HFF-Myc (cell line): Measurements from ENCODE around the gene C5orf63.

Experiments used
- DNase-seq: peaks from one replicate; pipeline ENCODE4 v3.0.0-alpha.2; 2011; ENCODE audit warnings: low read depth; ENCODE audit errors: extremely low read depth
- H3K4me3 ChIP-seq: replicated peaks from 2 replicates; pipeline ENCODE4 v1.5.1; 2011; ENCODE audit warnings: low read depth, mild to moderate bottlenecking, control low read depth, low read length
- TF ChIP-seq, protein P1 (sequence below): IDR thresholded peaks from 2 replicates; pipeline ENCODE4 v1.5.1; 2012; ENCODE audit warnings: mild to moderate bottlenecking, low read depth, low read length, control low read depth; ENCODE audit errors: missing control alignments

Gene C5orf63

GRCh38 chr5:127097278-127097677 lies 24.0 kb upstream of the C5orf63 start:
- TF ChIP-seq, protein P1, sequence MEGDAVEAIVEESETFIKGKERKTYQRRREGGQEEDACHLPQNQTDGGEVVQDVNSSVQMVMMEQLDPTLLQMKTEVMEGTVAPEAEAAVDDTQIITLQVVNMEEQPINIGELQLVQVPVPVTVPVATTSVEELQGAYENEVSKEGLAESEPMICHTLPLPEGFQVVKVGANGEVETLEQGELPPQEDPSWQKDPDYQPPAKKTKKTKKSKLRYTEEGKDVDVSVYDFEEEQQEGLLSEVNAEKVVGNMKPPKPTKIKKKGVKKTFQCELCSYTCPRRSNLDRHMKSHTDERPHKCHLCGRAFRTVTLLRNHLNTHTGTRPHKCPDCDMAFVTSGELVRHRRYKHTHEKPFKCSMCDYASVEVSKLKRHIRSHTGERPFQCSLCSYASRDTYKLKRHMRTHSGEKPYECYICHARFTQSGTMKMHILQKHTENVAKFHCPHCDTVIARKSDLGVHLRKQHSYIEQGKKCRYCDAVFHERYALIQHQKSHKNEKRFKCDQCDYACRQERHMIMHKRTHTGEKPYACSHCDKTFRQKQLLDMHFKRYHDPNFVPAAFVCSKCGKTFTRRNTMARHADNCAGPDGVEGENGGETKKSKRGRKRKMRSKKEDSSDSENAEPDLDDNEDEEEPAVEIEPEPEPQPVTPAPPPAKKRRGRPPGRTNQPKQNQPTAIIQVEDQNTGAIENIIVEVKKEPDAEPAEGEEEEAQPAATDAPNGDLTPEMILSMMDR, result no peak
- no peak for DNase-seq
- H3K4me3 ChIP-seq, result no peak overlapping the region

GRCh38 chr5:127096328-127096993 lies 23.2 kb upstream of the C5orf63 start:
- TF ChIP-seq, protein P1, result no peak
- no peak overlapping the region for H3K4me3 ChIP-seq
- DNase-seq, result no peak

- DNase-seq, result no peak
- H3K4me3 ChIP-seq, result no peak overlapping the region
- TF ChIP-seq, protein P1, result no peak
Measured at GRCh38 chr5:127094161-127094814, 21.0 kb upstream of the C5orf63 start.

GRCh38 chr5:127092690-127093089 lies 19.4 kb upstream of the C5orf63 start:
- H3K4me3 ChIP-seq, result no peak overlapping the region
- TF ChIP-seq, protein P1, result no peak
- peak; percentile 48 for DNase-seq

GRCh38 chr5:127089191-127089590 lies 15.9 kb upstream of the C5orf63 start:
- no peak for DNase-seq
- no peak overlapping the region for H3K4me3 ChIP-seq
- TF ChIP-seq, protein P1, result no peak

GRCh38 chr5:127088251-127088650 lies 14.9 kb upstream of the C5orf63 start:
- no peak overlapping the region for H3K4me3 ChIP-seq
- TF ChIP-seq, protein P1, result no peak
- DNase-seq, result no peak

GRCh38 chr5:127086589-127086988 lies 13.3 kb upstream of the C5orf63 start:
- TF ChIP-seq, protein P1, result no peak

More at GRCh38 chr5:127086589-127086988, 13.3 kb upstream of the C5orf63 start:
- no peak overlapping the region for H3K4me3 ChIP-seq
- DNase-seq, result no peak
